Erythroblast (primary cell): ENCODE results near the gene WDR7.

Source experiments
- GATA1 ChIP-seq: IDR thresholded peaks from 2 replicates; pipeline ENCODE4 v1.6.1; 2011; ENCODE audit warnings: low read depth, mild to moderate bottlenecking, control low read depth, low read length, moderate library complexity
- POLR2A ChIP-seq: IDR thresholded peaks from 2 replicates; pipeline ENCODE4 v1.6.1; 2011; ENCODE audit warnings: mild to moderate bottlenecking, low read length

DNA sequence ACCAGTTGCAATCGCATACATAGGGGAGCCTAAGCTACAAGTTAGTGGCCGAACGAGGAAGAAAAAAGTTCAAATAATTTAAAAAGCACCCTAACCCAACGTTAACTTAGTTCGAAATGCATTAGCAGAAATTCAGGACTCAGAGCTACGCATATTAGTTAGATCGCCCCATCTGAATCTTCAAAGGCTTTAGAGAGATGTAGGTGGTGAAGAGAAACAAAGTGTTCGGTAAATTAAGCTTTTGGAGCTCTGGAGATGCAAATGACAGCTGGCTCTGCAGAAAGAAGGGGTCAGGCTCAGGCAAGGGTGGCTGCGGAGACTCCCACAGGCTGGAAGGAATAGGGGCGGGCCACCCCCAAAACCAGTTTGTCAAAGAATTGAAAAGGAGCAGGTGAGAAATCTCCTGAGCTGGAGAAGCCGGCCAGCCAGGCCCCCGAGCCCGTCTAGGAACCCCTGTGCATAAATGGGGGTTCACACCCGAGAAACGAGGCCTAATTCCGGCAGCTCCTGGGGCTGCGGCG is 13.4 kb upstream of the WDR7 start:
- no peak for TF ChIP-seq POLR2A
- TF ChIP-seq GATA1, result no peak
